Measurements from ENCODE around the gene AFF3.
"Not testable (repeated sequence)": the region's sequence is repeated elsewhere in the genome, so short reads cannot be mapped to it uniquely, and the experiment has no call there.

AFF3 gene

DNA sequence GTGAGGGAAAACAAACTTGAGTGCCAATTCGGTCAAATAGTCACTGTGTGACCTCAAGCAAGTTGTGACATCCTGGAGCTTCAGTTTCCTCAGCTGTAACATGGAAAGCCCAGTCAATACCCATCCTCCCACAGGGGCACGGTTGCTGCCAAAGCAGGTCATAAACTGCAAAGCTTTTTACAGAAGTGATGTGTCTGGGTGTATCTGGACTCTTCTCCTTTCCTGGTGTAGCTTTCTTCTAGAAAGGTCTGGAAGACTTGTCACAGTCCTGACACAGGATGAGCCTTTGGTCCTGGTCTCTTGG lies 4.2 kb upstream of the AFF3 start:
- no peak for DNase-seq (ENCODE audit: extremely low read depth in 1 of 2, low read depth in 1 of 2)

DNA sequence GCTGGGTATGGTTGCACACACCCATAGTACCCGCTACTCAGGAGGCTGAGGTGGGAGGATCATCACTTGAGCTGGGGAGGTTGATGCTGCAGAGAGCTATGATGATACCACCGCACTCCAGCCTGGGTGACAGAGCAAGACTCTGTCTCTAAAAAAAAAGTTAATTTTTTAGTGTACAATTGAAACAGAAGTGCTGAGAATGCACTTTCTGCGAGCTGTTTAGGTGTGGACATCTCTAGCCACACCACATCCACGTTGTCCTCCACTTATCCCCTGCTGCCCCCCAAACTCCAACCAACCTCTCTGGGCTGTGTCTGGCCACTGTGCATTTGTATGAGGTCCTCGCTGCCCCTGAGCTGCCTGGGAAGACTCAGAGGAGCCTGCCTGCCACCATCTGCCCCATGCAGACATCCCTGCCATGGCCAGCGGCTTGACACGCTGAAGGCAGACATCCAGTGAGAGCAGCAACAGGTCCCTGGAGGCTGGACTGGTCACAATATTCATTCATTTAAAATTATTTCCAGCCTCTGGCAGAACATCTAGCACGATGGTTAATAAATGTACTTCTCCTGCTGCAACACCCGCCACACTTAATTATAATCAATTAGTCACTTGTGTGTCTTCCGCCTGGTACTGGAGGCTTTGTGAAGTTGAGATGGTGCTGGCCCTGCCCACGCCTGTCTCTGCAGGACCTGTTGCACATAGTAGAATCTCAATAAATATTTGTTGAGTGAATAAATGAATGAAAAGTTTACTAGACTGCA lies 3.7 kb upstream of the AFF3 start:
- no peak for DNase-seq (ENCODE audit: extremely low read depth in 1 of 2, low read depth in 1 of 2)

DNA sequence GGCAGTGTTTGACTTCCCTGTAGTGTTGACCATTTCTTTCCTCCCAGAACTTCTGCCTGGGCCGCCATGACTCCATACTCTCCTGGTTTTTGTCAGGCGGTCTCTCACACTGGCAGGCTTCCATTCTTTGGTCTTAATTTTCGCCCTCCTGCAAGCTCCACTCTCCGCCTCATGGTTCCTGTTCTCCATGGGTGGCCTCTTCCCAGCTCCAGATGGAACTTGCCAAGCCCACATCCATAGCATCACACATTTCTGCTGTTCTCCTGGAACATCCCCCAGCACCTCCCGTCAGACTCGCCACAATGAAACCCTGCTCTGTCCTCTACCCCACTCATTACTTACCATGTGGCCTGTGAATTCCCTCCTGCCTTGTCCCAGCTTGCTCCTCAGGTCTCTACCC lies 896 bp upstream of the AFF3 start:
- no peak for DNase-seq (ENCODE audit: extremely low read depth in 1 of 2, low read depth in 1 of 2)

DNA sequence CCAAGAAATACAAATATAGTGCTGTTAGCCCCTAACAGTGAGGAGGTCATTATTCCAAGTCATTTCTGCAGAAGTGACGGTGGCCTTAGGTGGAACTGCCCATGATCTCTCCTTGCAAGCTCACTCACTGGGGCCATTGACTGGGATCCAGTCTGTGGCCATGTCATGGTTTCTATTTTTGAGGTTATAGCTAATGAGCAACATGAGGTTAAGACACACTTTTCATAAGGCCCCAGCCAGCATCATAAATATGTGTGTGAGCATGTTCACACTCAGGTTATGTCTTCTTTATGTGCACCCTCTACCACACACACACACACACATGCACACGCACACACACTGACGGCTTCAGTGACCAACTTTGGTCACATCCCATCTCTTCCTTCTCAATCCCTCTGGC lies 484 bp downstream of the AFF3 start:
- DNase-seq (ENCODE audit: extremely low read depth in 1 of 2, low read depth in 1 of 2): no peak

DNA sequence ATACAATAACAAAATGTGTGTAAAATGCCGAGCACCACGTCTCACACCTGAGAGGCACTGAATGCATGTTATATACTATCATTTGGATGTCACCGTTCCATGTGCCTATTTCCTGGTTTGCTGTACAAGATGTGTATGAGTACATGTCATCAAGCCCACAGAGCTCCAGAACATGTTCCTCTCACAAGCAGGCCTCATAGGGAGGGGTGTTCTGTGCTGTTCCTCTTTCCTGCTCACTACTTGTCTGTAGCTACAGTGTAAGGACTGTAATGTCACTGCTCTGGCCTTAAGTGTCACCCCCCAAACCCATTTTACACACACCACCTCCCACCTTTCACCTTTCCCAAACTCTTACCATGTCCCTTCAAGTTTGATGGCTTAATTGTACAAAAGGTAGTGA lies 1.8 kb downstream of the AFF3 start:
- DNase-seq (ENCODE audit: extremely low read depth in 1 of 2, low read depth in 1 of 2): no peak

DNA sequence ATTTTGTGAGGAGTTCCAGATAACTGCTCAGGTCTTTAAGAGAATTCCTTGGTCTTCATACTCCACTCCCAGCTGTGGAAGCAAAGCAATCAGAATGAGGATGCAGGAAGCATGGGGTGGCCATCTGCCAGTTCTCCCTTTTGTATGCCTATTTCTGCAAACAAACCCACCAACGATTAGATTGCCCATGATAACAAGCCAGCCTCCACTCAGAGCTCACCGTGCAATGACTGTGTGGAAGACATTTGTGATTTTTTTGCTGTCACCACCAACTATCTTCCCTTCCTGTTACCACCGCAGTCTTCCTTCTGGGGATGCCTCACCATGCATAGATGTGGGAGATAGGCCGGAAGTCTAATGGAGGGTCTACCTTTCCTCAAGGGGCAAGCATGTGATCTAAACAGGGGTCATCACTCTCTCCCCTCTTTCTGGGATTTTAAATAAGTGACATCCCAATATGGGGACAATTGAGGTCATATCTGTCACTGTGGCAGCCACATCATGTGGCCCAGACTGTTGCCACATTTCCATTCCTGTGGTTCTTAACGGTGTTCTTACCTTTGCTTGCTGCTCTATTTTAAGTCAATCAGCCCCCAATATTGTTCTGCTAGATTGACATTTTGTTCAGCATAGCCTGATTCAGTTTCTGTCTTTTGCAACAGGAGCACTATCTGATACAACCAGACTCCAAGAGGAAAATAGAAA lies 4.4 kb downstream of the AFF3 start:
- DNase-seq (ENCODE audit: extremely low read depth in 1 of 2, low read depth in 1 of 2): no peak

DNA sequence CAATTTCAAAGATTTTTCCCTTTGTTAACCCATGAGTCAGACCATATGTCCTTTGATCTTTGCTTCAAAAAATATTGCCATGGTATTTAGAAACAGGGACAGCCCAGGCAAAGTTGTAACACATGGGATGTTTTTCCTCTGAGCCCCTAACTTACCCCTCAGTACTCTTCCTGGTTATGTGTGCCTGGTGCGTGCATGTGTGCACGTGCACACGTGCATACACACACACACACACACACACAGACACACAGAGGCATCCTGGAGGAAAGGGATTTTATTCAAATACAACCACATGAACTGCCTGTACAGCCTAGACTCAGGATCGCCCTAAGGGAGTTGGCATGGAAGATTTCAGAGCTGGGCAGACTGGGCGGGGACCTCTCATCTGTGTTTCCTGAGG lies 5.1 kb downstream of the AFF3 start:
- DNase-seq (ENCODE audit: extremely low read depth in 1 of 2, low read depth in 1 of 2): no peak

DNA sequence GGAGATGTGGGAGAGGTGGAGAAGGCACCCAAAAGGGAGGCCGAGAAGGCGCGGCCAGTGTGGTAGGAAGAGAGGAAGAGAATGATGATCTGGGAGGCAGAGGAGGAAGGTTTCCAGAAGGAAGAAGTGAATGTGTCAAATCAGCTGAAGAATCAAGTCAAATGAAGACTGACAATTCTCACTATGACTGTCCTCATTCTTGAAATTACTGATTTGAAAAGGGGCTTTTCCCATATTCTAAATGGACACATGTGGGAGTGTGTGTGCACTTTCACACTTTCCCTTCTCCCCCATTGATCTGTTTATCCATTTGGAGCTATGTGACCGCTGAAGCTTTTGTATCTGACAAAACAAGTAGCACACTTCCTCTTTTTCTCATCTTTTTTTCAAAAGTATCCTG lies 6.1 kb downstream of the AFF3 start:
- DNase-seq (ENCODE audit: extremely low read depth in 1 of 2, low read depth in 1 of 2): no peak

DNA sequence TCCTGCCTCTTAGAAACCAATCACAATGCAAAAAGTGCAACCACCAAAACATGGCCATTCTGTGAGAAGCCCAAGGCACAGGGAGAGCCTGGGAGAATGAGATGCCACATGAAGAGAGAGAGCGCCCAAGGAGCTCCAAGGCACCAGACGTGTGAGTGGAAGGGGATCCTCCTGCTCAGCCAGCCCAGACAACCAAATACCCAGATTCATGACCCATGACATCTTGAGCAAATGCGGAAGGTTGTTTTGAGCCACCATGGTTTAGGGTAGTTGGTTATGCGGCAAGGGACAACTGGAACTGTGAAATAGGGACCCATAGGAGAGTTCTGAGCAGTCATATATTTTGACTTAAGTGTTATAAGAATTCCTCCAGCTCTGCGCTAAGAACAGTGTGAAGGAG lies 7.0 kb downstream of the AFF3 start:
- no peak for DNase-seq (ENCODE audit: extremely low read depth in 1 of 2, low read depth in 1 of 2)

DNA sequence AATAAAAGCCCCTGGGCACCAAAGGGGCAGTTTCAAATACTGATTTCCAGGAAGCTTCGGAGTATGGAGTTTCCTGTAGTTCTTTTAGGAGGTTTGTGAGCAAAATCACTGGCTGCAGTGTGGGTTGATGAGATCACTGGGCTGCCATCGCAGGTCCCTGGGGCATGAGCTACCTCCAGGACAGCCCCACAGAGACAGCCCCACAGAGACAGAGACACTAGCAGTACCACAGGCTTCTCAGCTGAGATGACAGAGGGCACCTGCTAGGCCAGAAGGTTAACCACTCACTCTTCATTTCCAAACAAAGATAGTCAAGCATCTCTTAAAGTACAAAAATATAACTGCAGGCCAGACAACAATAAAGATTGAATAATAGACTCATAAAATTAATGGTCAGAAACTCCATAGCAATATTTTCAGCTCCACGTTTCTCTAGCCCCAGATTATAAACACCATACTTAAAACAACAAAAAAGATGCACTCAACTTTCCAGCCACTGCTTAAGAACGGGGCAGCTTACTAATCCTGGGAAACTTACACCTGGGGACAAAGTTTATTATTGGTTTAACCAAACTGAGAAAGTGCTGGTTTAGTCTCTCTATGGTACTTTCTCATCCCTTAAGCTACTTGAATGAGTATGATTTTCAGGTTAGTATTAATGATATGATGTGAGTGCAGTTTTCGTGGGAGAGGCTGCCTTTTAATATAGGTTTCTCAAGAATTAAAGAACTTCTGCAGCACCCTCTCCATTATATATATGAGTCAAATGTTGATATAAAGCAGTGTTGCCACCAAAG lies 11.6 kb downstream of the AFF3 start:
- no peak for DNase-seq (ENCODE audit: extremely low read depth in 1 of 2, low read depth in 1 of 2)

DNA sequence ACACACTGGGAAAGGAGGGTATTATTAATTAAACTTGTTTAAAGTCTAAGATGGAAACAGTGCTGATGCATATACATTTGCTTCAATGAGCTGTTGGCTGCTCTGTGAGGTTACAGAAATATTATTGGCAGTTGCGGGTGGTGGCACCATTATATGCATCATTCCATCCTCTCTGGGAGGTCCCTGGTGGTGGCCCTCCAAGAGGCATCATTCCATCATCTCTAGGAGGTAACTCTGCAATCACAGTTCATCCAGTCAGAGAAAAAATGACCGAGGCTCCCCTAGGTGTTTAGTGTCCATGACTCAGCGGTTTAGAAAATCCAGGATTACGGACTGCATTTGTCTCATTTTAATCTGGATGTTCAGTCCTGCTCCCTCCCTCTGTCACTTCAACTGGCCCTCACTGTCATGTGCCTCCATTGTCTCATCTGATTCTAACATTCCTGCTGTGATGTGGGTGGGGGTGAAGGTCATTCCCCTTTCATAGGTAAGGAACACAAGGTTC lies 15.4 kb downstream of the AFF3 start:
- no peak for DNase-seq (ENCODE audit: extremely low read depth in 1 of 2, low read depth in 1 of 2)

DNA sequence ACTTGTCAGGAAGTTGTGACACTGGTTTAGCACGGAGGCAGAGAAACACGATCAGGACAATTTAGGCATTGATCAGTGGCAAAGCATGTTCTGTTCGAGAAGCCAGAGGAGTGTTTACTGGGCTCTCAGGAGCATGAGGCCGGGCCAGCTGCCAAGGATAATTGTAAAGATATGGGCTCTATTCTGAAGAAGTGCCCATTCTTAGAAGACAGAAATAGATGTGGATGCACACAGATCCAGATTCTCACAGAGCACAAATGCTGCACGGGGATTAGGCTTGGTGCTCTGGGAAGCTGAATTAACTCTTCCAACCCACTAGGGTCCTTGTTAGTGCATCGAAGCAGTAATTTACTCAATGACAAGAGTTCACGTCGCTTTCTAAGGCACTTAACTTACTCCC lies 16.2 kb downstream of the AFF3 start:
- no peak for DNase-seq (ENCODE audit: extremely low read depth in 1 of 2, low read depth in 1 of 2)

DNA sequence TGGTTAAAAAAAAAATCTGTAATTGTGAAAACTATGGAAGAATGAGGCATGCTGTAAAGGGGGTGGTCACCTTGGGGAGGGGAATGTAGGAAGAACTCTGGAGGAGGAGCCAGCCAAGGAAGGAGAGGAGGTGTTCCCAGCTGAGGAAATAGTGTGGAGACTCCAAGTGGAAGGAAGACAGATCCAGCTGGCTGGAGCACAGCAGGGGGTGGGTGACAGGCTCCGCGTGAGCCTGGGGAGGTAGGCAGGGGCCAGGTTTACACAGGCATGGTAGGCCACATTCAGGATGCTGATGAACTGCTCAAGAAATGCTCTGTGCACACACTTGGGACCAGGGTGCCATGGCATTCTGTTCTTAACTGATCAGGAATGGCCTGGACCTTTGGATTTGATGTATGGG lies 16.8 kb downstream of the AFF3 start:
- no peak for DNase-seq (ENCODE audit: extremely low read depth in 1 of 2, low read depth in 1 of 2)

DNA sequence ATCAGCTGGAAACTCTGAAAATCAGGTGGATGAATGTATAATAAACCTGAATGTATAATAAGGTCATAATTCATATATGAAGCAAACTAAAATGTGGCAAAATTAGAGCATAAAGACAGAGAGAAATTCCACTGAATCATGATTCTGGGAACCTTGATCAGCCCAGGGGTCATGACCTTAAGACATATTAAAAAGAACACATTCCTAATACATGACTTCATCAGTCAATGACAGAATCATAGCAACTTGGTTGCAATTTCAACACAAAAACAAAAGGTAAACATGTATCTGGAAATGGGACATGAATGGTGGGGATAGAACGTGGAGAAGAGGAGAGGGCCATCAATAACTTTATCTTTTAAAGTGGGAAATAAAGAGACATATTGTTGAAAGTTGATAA lies 17.6 kb downstream of the AFF3 start:
- DNase-seq (ENCODE audit: extremely low read depth in 1 of 2, low read depth in 1 of 2): no peak

DNA sequence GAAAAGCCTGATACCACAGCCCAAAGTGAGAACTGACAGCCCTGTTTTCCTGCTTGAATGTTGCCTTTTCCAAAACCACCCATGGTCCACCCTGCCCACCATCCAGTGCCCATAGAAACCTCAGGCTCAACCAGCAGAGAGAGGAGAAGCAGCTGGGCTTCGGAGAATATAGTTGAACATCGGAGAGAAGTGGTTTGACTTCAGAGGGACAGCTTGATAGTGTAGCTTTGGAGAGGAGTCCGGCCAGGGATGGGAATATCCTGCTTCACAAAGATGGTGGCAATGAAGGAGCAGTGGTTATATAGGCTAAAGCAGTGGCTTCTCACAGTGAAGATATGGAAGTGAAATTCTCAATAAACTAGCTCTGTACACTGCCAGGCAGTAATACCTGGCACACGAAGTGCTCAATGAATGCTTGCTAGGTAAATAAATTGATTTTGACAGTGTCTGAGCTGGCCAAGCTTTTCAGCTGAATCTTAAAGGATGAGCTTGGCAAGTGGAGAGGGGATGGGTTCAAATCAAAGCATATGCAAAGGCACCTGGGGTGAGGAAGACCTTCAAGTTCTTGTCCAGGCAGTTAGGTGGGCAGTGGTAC lies 21.2 kb downstream of the AFF3 start:
- DNase-seq (ENCODE audit: extremely low read depth in 1 of 2, low read depth in 1 of 2): no peak

DNA sequence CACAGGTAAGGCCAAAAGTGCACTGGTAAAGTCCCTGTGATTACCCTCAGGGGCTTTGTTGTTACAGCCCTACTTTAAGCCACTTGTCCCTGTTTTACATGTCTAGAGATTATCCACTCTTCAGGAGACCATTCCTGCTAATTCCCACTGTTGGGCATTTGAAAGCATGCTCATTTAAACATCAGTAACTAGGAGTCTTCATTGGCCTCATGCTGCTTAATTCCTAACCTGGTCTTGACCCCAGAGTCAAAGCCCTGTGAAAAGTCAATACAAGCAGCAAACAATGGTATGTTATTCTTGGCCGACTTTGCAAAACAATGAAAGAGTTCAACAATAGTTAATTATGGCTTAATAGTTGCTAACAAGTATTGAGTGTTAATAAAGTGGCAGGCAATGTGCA lies 23.2 kb downstream of the AFF3 start:
- DNase-seq (ENCODE audit: extremely low read depth in 1 of 2, low read depth in 1 of 2): no peak

DNA sequence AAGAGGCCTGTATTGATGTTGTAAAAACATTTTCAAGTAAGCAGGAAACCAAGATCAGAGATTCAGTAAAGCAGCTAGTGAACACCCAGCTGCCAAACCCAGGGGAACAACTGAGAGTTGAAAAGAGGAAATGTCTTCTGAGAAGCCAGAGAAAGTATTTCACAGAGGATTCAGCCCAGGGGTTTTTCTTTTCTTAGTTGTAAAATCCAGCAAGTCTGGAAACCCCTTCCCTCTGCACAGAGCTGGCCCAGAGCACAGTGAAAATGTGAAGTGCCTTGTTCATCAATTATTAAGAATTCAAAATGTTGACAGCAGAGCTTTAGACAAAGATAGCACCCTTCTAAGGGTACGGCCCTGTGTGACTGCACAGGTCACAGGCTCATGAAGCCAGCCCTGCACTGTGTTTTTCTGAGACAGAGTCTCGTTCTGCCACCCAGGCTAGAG lies 28.4 kb downstream of the AFF3 start:
- DNase-seq (ENCODE audit: extremely low read depth in 1 of 2, low read depth in 1 of 2): no peak

DNA sequence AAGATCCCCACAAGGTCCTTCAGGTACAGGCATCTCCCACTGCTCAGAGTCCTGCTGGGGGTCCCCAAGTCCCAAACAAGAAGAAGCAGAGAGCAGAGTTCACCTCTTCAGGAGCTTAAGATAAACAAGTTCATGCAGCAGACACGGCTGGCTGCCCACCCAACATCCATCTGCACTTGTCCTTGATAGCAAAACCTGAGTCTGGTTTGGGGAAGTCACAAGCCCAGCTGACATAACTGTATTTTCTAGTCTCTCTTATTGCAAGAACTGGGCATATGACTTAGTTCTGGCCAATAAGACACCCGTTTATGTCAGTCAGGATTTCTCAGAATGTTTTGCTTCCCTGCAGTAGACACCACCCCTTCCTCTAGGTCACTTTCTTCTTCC lies 31.8 kb downstream of the AFF3 start:
- no peak for DNase-seq (ENCODE audit: extremely low read depth in 1 of 2, low read depth in 1 of 2)

DNA sequence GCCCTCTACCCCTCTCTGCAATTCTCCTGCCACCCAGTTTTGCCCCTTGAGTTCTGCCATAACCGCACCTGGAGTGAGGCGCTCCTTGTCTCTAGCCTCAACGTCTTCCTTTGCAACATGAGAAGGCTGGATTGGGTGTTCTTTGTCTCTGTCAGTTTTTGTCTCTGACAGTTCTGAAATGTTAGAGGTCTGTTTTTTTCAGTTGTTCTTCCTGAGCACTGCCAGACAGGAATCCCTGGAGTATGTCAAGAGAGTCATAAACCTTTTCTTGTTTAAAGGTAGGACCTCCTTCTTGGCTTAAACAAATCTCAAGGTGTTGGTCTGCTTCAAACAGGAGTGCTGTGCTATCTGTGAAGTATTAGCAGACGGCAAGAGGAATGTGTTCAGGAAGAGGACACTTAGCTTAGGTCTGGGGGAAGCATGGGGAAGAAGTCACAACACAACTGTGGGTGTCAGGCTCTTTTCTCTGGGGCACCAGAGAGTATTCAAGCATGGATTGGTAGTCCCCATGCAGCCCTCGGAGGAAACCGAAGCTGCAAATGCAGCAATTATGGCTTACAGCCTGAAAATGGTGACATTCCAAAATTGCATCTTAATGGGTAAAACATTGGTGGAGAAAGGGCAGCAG lies 32.3 kb downstream of the AFF3 start:
- no peak for DNase-seq (ENCODE audit: extremely low read depth in 1 of 2, low read depth in 1 of 2)

DNA sequence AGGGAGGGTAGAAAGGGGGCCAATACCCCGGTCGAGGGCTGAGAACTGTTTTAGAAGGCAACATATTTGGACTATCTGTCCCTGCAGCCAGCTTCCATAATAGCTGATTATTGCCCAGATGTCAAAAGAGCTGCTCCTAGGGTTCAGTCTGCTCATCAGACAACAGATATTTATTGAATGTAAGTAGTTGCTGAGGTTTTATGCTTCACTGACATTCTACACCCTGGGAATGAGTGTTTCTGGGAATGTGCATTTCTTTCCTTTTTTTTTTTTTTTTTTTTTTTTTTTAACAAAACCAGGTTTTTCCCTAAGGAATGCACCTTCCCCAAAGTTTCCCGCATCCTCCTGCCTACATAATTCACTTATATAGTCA lies 33.8 kb downstream of the AFF3 start:
- not testable (repeated sequence) for DNase-seq (ENCODE audit: extremely low read depth in 1 of 2, low read depth in 1 of 2)

All from activated CD8-positive, alpha-beta memory T cell treated with anti-CD3 and anti-CD28 coated beads for 1 hour (primary cell).